Epithelial cell of esophagus (primary cell): ENCODE data around the gene NCK1.

Experiments
- DNase-seq: peaks from one replicate; pipeline ENCODE4 v3.0.0; 2010; ENCODE audit warnings: low read depth
- H3K4me3 ChIP-seq: 2 replicates; pipeline ENCODE4 v1.5.1; 2011; ENCODE audit warnings: mild to moderate bottlenecking, low read length, control low read depth
- TF ChIP-seq, protein P1 (sequence below): IDR thresholded peaks from 2 replicates; pipeline ENCODE4 v1.5.1; 2011; ENCODE audit warnings: low read depth, mild to moderate bottlenecking, low read length, control low read depth, inconsistent platforms; ENCODE audit not compliant: insufficient read depth; ENCODE audit errors: missing control alignments

The NCK1 gene

DNA sequence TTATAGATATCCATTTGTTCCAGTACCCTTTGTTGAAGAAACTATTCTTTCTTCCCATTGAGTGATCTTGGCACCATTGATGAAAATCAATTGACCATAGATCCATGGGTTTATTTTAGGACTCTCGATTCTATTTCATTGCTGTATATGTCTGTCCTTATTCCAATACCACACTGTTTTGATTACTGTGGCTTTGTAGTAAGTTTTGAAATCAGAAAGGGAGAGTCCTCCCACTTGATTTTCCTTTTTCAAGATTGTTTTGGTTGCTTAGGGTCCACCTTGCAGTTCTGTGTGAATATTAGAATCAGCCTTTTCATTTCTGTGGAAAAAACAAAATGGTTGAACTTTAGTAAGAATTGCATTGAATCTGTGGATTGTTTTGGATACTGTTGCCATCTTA, 75.2 kb downstream of the NCK1 start:
- no peak for DNase-seq
- H3K4me3 ChIP-seq: no peak overlapping the region
- TF ChIP-seq, protein P1, sequence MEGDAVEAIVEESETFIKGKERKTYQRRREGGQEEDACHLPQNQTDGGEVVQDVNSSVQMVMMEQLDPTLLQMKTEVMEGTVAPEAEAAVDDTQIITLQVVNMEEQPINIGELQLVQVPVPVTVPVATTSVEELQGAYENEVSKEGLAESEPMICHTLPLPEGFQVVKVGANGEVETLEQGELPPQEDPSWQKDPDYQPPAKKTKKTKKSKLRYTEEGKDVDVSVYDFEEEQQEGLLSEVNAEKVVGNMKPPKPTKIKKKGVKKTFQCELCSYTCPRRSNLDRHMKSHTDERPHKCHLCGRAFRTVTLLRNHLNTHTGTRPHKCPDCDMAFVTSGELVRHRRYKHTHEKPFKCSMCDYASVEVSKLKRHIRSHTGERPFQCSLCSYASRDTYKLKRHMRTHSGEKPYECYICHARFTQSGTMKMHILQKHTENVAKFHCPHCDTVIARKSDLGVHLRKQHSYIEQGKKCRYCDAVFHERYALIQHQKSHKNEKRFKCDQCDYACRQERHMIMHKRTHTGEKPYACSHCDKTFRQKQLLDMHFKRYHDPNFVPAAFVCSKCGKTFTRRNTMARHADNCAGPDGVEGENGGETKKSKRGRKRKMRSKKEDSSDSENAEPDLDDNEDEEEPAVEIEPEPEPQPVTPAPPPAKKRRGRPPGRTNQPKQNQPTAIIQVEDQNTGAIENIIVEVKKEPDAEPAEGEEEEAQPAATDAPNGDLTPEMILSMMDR: no peak

DNA sequence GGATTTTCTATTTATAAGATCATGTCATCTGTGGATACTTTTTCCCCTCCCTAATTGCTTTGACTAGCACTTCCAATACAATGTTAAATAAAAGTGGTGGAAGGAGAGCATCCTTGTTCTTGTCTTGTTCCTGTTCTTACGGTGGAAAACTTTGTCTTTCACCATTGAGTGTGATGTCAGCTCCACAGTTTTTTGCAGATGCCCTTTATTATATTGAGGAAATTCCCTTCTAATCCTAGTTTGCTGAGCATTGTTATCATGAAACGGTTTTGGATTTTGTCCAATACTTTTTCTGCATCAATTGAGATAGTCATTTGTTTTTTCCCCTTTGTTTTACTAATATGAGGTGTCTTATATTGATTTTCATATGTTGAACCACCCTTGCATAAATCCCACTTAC, 75.8 kb downstream of the NCK1 start:
- no peak for DNase-seq
- TF ChIP-seq, protein P1: no peak
- no peak overlapping the region for H3K4me3 ChIP-seq

DNA sequence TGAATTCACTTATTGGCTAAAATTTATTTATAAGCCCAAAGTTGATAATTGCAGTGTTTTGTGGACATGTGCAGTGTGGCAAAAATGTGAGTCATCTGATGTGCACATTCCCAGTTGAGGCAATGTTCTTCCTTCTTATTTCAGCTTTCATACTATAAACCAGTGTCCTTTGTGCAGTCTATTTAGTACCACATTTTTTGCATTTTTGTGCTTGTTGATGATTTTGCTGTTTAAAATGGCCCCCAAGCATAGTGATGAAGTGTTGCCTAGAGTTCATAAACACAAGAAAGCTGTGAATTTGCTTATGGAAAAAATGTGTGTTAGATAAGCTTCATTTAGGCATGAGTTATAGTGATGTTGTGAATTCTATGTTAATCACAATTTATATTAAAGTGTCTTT, 76.3 kb downstream of the NCK1 start:
- TF ChIP-seq, protein P1: no peak
- H3K4me3 ChIP-seq: no peak overlapping the region
- peak; percentile 61 for DNase-seq

DNA sequence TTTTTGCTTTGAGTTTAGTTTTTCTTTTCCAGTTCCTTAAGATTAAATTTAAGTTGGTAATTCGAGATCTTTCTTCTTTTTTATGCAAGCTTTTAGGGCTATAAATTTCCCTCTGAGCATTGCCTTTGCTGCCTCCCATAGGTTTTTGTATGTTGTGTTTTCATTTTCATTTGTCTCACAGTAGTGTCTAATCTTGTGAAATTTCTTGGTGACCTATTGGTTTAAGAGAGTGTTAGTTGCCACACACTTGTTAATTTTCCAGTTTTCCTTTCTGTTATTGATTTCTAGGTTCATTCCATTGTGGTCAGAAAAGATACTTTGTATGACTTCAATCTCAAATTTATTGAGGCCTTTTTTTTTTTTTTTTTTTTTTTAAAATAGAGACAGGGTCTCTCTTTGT, 77.5 kb downstream of the NCK1 start:
- H3K4me3 ChIP-seq: no peak overlapping the region
- no peak for DNase-seq
- TF ChIP-seq, protein P1: no peak

DNA sequence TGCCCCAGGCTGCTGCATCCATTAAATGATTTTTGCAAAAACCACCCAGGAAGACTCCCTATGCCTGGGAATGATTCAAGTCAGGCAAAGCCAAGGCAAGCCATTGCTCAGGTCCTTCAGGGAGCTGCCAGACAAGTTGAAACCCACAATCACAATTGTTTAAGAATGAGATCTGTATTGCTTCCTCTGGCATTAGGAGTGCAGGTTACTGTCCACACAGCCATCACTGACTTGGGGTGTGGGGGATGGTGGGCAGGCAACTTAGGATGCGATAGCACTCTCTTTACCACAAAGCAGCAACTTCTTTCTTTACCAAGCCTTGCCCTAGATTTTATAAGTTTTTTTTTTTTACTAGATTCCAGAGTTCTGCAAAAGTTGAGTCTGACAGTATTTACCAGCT, 80.8 kb downstream of the NCK1 start:
- DNase-seq: no peak
- TF ChIP-seq, protein P1: no peak
- no peak overlapping the region for H3K4me3 ChIP-seq

DNA sequence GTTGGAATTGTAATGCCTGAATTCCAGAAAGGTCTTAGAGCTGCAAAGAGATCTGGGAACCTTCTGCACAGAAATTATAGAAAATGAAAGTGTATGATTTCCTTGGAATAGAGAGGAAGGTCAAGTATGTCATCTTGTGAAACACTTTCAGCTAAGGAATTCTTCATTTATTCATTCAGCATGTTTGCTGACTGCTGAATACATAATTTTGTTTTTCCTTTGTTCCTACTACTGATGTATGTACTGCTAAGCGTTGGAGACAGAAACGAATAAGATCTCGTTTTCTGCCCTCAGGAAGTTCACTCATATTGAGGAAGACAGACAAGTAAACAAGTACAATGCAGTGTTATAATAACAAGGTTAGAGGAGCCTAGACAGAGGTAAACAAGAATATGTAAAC, 81.4 kb downstream of the NCK1 start:
- no peak for DNase-seq
- no peak overlapping the region for H3K4me3 ChIP-seq
- TF ChIP-seq, protein P1: no peak

DNA sequence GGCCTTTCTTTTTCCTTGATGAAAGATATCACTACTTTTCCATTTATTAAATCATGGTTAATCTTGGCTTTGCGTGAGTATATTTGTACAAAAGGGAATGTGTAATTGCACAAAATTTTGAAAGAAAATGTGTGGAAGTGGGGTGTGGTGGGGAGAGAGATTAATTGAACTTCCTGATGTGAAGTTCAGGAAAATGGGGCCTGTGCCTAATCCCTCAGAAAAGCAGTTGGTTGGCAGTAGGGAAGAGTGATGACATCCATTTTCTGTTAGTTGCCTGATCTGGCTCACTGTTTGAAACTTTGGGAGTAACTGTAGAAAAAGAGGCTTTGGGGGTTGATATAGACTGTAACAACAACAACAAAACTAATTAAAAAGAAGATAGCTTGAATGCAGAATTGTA, 85.0 kb downstream of the NCK1 start:
- no peak for DNase-seq
- H3K4me3 ChIP-seq: no peak overlapping the region
- TF ChIP-seq, protein P1: no peak
